ENCODE results near the gene WDR55.
"Not testable (repeated sequence)": the region's sequence is repeated elsewhere in the genome, so short reads cannot be mapped to it uniquely, and the experiment has no call there.

The WDR55 gene

DNA sequence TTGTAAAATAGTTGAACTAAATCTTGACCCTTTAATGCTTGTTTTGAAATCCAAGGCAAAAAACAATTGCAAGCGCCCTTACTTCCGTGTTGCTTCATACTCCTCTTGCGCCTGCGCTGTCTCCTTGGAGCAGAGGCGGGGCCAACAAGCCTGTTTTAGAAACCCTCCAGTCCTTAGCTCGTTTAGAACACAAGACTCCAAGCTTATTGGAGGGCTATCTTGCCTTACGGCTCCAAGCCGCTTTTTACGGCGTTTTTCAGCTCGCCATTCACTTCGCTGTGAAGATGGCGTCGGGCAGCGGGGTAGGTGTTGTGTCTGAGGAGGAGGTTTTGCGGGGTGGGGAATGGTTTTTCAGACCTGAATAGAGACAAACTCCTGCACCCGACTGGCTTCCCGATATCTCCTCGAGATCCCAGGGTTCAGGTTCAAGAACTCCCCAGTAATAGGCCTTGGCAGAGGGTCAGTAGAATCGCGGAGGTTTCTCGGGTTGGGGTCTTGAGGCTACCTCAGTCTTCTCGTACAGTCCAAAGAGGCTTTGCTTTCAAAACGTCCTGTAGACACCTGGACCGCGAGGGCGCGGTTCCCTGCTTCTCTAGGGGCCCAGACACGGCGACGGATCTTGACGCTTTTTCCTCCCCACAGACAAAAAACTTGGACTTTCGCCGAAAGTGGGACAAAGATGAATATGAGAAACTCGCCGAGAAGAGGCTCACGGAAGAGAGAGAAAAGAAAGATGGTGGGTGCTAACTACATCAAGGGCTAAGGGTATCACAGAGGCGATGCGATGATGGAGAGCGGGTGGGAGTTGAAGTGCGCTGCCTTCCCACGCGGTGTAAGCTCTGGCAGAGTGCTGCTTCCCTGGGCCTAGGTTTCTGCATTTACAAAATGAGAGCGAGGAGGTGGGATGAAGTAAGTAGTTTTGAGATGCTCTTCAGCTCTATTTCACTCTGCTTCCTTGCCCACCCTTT lies 35.8 kb downstream of the WDR55 start, which contains the start of gene ZMAT2:
Gene ZMAT2, plus strand, starts transcription at position 271 of the 968 bp plus-strand sequence. Its CDS starts 14 bp downstream, at position 285.
- H3K4me2 ChIP-seq (ENCODE audit: insufficient read depth, low read length, poor library complexity, severe bottlenecking): peak within 1 kb of the TSS; percentile 69
- no peaks in the 10 kb centered on the region for H3K9me3 ChIP-seq (replicated peaks in 1 of 2; ENCODE audit: control insufficient read depth in 2 of 2, insufficient read depth in 1 of 2, low read depth in 1 of 2, low read length in 2 of 2)
- peak within 1 kb of the TSS; percentile 87 for H3K9ac ChIP-seq (ENCODE audit: low read depth, low read length, poor library complexity)
- H3K36me3 ChIP-seq (replicated peaks in 1 of 2; ENCODE audit: control insufficient read depth in 2 of 2, insufficient read depth in 2 of 2, low read length in 2 of 2): peaks cover 44 to 93% of the 10 kb centered on the region in 2 donors
- peak within 1 kb of the TSS; percentile 36 for H3K18ac ChIP-seq (ENCODE audit: low read length)
- H2BK5ac ChIP-seq (ENCODE audit: low read length): no peak within 1 kb of the TSS
- no peaks in the 10 kb centered on the region for H3K27me3 ChIP-seq (ENCODE audit: control insufficient read depth in 3 of 3, insufficient read depth in 3 of 3, low read depth in 1 of 3, low read length in 3 of 3)
- no peak within 1 kb of the TSS for H2BK120ac ChIP-seq (ENCODE audit: low read depth, low read length)
- H2AFZ ChIP-seq (ENCODE audit: low read length): peak within 1 kb of the TSS; percentile 76
- H2BK15ac ChIP-seq (ENCODE audit: low read length): no peak within 1 kb of the TSS
- no peak within 1 kb of the TSS for H4K91ac ChIP-seq (ENCODE audit: low read depth, low read length, poor library complexity)
- no peak within 1 kb of the TSS for H2BK12ac ChIP-seq (ENCODE audit: low read length)
- peak within 1 kb of the TSS; percentile 40 for H3K23ac ChIP-seq (ENCODE audit: low read depth, low read length, poor library complexity)
- H2AK5ac ChIP-seq (ENCODE audit: low read depth, low read length): no peak within 1 kb of the TSS
- no peak within 1 kb of the TSS for H3K14ac ChIP-seq (ENCODE audit: low read length)
- peak within 1 kb of the TSS; percentile 78 to 86 for H3K4me3 ChIP-seq (ENCODE audit: low read length in 2 of 2)
- H3K4ac ChIP-seq (ENCODE audit: low read length): no peak within 1 kb of the TSS
- no CpG with 5 or more reads among the region's 44 CpGs for WGBS, 2 donors (ENCODE audit: extremely low coverage in 2 of 2, insufficient read length in 2 of 2, insufficient replicate concordance in 1 of 2)
- H4K8ac ChIP-seq (ENCODE audit: low read depth, low read length): no peak within 1 kb of the TSS
- DNase-seq (ENCODE audit: low spot score): peak; percentile 93
- H3K27ac ChIP-seq (replicated peaks; ENCODE audit: low read length): no peak within 1 kb of the TSS
- H3K4me1 ChIP-seq (ENCODE audit: control insufficient read depth in 2 of 2, insufficient read depth in 1 of 2, low read depth in 1 of 2, low read length in 2 of 2): peaks cover 4 to 9% of the 10 kb centered on the region in 2 donors
- H3K79me1 ChIP-seq (ENCODE audit: low read depth, low read length): peaks cover 6% of the 10 kb centered on the region

DNA sequence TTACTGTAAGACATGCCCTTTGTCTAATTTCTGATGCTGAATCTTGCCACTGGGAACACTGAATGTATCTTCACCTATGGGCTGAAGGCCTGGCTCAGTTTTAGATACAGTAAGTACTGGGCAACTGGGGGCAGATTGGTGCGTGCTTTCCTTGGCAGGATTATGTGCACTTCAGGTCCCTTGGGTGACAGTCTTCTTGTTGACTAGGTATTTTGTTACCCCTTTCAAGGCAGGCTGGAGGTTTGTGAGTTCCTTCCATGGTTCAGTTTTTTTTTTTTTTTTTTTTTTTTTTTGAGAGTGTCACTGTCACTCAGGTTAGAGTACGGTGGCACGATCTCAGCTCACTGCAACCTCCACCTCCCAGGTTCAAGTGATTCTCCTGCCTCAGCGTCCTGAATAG lies 43.1 kb downstream of the WDR55 start:
- WGBS, 2 donors (ENCODE audit: extremely low coverage in 2 of 2, insufficient read length in 2 of 2, insufficient replicate concordance in 1 of 2): no CpG with 5 or more reads among the region's 4 CpGs

DNA sequence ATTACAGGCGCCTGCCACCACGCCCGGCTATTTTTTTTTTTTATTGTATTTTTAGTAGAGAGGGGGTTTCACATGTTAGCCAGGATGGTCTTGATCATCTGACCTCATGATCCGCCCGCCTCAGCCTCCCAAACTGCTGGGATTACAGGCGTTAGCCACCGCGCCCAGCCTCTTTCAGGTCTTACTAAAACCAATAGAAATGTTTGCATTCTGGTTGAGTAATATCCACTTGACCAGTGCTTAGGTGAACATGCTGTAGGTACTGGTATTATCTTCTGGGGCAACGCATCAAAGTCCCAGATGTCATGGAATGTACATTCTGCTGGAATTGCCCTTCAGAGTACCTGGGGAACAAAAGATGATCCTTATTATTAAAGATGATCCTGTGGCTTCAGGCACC lies 44.1 kb downstream of the WDR55 start:
- H4K91ac ChIP-seq (ENCODE audit: low read depth, low read length, poor library complexity); H3K4me1 ChIP-seq (ENCODE audit: control insufficient read depth in 2 of 2, insufficient read depth in 1 of 2, low read depth in 1 of 2, low read length in 2 of 2); H2BK12ac ChIP-seq (ENCODE audit: low read length); H3K4ac ChIP-seq (ENCODE audit: low read length); H3K18ac ChIP-seq (ENCODE audit: low read length); H3K4me2 ChIP-seq (ENCODE audit: insufficient read depth, low read length, poor library complexity, severe bottlenecking); H2BK15ac ChIP-seq (ENCODE audit: low read length); H2BK5ac ChIP-seq (ENCODE audit: low read length); H2AK5ac ChIP-seq (ENCODE audit: low read depth, low read length); H3K27ac ChIP-seq (replicated peaks; ENCODE audit: low read length); DNase-seq (ENCODE audit: low spot score); H3K4me3 ChIP-seq (ENCODE audit: low read length in 2 of 2); H3K27me3 ChIP-seq (ENCODE audit: control insufficient read depth in 3 of 3, insufficient read depth in 3 of 3, low read depth in 1 of 3, low read length in 3 of 3); H4K8ac ChIP-seq (ENCODE audit: low read depth, low read length); H3K23ac ChIP-seq (ENCODE audit: low read depth, low read length, poor library complexity); H2BK120ac ChIP-seq (ENCODE audit: low read depth, low read length); H3K9me3 ChIP-seq (replicated peaks in 1 of 2; ENCODE audit: control insufficient read depth in 2 of 2, insufficient read depth in 1 of 2, low read depth in 1 of 2, low read length in 2 of 2); H3K14ac ChIP-seq (ENCODE audit: low read length); H3K9ac ChIP-seq (ENCODE audit: low read depth, low read length, poor library complexity); H3K79me1 ChIP-seq (ENCODE audit: low read depth, low read length); H2AFZ ChIP-seq (ENCODE audit: low read length): not testable (repeated sequence)
- H3K36me3 ChIP-seq (replicated peaks in 1 of 2; ENCODE audit: control insufficient read depth in 2 of 2, insufficient read depth in 2 of 2, low read length in 2 of 2): peaks cover 16 to 40% of the 10 kb centered on the region in 2 donors
- WGBS, 2 donors (ENCODE audit: extremely low coverage in 2 of 2, insufficient read length in 2 of 2, insufficient replicate concordance in 1 of 2): no CpG with 5 or more reads among the region's 9 CpGs

More for the DNA sequence above, 43.1 kb downstream of the WDR55 start:
- Histone ChIP-seq H3K18ac (ENCODE audit: low read length) (no peak overlapping the region), H3K4me1 (ENCODE audit: control insufficient read depth in 2 of 2, insufficient read depth in 1 of 2, low read depth in 1 of 2, low read length in 2 of 2) (no peaks in the 10 kb centered on the region), H3K4me2 (ENCODE audit: insufficient read depth, low read length, poor library complexity, severe bottlenecking) (no peak overlapping the region), H2AFZ (ENCODE audit: low read length) (no peak overlapping the region), H3K9ac (ENCODE audit: low read depth, low read length, poor library complexity) (no peak overlapping the region), H3K79me1 (ENCODE audit: low read depth, low read length) (no peaks in the 10 kb centered on the region), H2BK5ac (ENCODE audit: low read length) (no peak overlapping the region), H4K91ac (ENCODE audit: low read depth, low read length, poor library complexity) (no peak overlapping the region), H3K4ac (ENCODE audit: low read length) (no peak overlapping the region), H3K27ac (replicated peaks; ENCODE audit: low read length) (no peak overlapping the region), H3K23ac (ENCODE audit: low read depth, low read length, poor library complexity) (no peak overlapping the region), H3K27me3 (ENCODE audit: control insufficient read depth in 3 of 3, insufficient read depth in 3 of 3, low read depth in 1 of 3, low read length in 3 of 3) (no peaks in the 10 kb centered on the region), H3K4me3 (ENCODE audit: low read length in 2 of 2) (no peak overlapping the region), H2BK12ac (ENCODE audit: low read length) (no peak overlapping the region), H2AK5ac (ENCODE audit: low read depth, low read length) (no peak overlapping the region), H3K14ac (ENCODE audit: low read length) (no peak overlapping the region), H2BK120ac (ENCODE audit: low read depth, low read length) (no peak overlapping the region), H4K8ac (ENCODE audit: low read depth, low read length) (no peak overlapping the region), H2BK15ac (ENCODE audit: low read length) (no peak overlapping the region), H3K9me3 (replicated peaks in 1 of 2; ENCODE audit: control insufficient read depth in 2 of 2, insufficient read depth in 1 of 2, low read depth in 1 of 2, low read length in 2 of 2) (no peaks in the 10 kb centered on the region), H3K36me3 (replicated peaks in 1 of 2; ENCODE audit: control insufficient read depth in 2 of 2, insufficient read depth in 2 of 2, low read length in 2 of 2) (peaks cover 20 to 49% of the 10 kb centered on the region in 2 donors)
- DNase-seq (ENCODE audit: low spot score): no peak

DNA sequence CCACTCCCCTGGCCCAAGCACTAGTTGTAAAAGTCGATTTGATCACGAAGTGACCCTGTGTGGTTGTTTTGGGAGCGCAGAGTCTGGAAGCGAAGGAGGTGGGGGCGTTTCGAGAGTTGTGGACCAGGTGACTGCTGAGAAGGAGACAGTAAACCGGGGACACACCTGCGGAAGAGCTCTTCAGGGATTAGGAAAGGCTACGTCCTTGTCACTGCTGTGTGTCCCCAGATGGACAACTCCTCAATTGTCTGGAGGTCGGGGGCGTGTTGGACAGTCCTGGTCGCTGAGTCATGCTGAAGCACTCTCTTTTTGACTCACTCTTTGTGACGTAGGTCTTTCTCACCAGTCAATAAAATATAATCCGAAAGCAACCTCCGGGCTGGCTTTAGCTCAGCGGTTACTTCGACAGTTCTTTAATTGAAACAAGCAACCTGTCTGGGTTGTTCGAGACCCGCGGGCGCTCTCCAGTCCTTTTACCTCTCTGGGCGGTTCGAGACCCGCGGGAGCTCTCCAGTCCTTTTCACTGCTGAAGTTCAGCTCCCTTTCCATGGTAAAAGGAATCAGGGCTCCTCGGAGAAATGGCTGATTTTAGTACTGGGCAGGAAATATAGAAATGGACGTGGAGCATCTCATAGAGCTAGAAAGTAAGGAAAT lies 46.3 kb downstream of the WDR55 start:
- Histone ChIP-seq H3K9me3 (replicated peaks in 1 of 2; ENCODE audit: control insufficient read depth in 2 of 2, insufficient read depth in 1 of 2, low read depth in 1 of 2, low read length in 2 of 2) (no peaks in the 10 kb centered on the region), H4K91ac (ENCODE audit: low read depth, low read length, poor library complexity) (no peak overlapping the region), H3K27ac (replicated peaks; ENCODE audit: low read length) (peak overlapping the region; percentile 27), H2AFZ (ENCODE audit: low read length) (peak overlapping the region; percentile 83), H3K4me1 (ENCODE audit: control insufficient read depth in 2 of 2, insufficient read depth in 1 of 2, low read depth in 1 of 2, low read length in 2 of 2) (no peaks in the 10 kb centered on the region), H3K4ac (ENCODE audit: low read length) (no peak overlapping the region), H2BK120ac (ENCODE audit: low read depth, low read length) (no peak overlapping the region), H3K27me3 (ENCODE audit: control insufficient read depth in 3 of 3, insufficient read depth in 3 of 3, low read depth in 1 of 3, low read length in 3 of 3) (no peaks in the 10 kb centered on the region), H2BK15ac (ENCODE audit: low read length) (no peak overlapping the region), H4K8ac (ENCODE audit: low read depth, low read length) (no peak overlapping the region), H2BK5ac (ENCODE audit: low read length) (no peak overlapping the region), H2AK5ac (ENCODE audit: low read depth, low read length) (no peak overlapping the region), H3K4me3 (ENCODE audit: low read length in 2 of 2) (peak overlapping the region; percentile 58 to 78), H2BK12ac (ENCODE audit: low read length) (no peak overlapping the region), H3K18ac (ENCODE audit: low read length) (no peak overlapping the region), H3K14ac (ENCODE audit: low read length) (no peak overlapping the region), H3K79me1 (ENCODE audit: low read depth, low read length) (no peaks in the 10 kb centered on the region), H3K23ac (ENCODE audit: low read depth, low read length, poor library complexity) (no peak overlapping the region), H3K9ac (ENCODE audit: low read depth, low read length, poor library complexity) (no peak overlapping the region), H3K4me2 (ENCODE audit: insufficient read depth, low read length, poor library complexity, severe bottlenecking) (peak overlapping the region; percentile 46), H3K36me3 (replicated peaks in 1 of 2; ENCODE audit: control insufficient read depth in 2 of 2, insufficient read depth in 2 of 2, low read length in 2 of 2) (peaks cover 2 to 17% of the 10 kb centered on the region in 2 donors)
- peak; percentile 87 for DNase-seq (ENCODE audit: low spot score)
- no CpG with 5 or more reads among the region's 27 CpGs for WGBS, 2 donors (ENCODE audit: extremely low coverage in 2 of 2, insufficient read length in 2 of 2, insufficient replicate concordance in 1 of 2)
